Pancreas (tissue), 10 donors: ENCODE results near the gene SPTBN1. TPM values are rescaled to one million over a fixed set of nuclear protein-coding genes. Genes with fewer than 3 reads are reported as not detected.

Source experiments
- ATAC-seq, 4 donors: fragments of 200-7000 bp; cut with Tn5 transposase; one replicate each; pipeline versions ENCODE4 v1.8.0 to v1.9.1; 2020; ENCODE audit warnings: mild to moderate bottlenecking in 4 of 4, moderate library complexity in 4 of 4
- DNase-seq, 6 donors: peaks; one replicate each; pipeline ENCODE4 v3.0.0-alpha.2; 2020
- FAIRE-seq: peaks from 2 replicates; lab custom pipeline; 2012; peaks lifted over from hg19 to GRCh38; lab: Jason Lieb, UNC
- H3K27ac ChIP-seq, 4 donors: fragments of 200-600 bp; sonication (generic); 1 replicate in 3 of 4; 2 replicates in 1 of 4; pipeline versions ENCODE4 v1.5.0 to v1.8.0; 2020
- H3K27me3 ChIP-seq, 4 donors: fragments of 200-600 bp; one replicate each; pipeline ENCODE4 v1.8.0; 2021
- H3K36me3 ChIP-seq, 3 donors: fragments of 200-600 bp; sonication (generic) in 1 of 3; one replicate each; pipeline versions ENCODE4 v1.5.0 to v1.8.0; 2020 to 2021
- H3K4me1 ChIP-seq, 3 donors: fragments of 200-600 bp; one replicate each; pipeline ENCODE4 v1.8.0; 2021
- H3K4me3 ChIP-seq, 4 donors: fragments of 200-600 bp; sonication (generic) in 2 of 4; one replicate each; pipeline versions ENCODE4 v1.5.0 to v1.8.0; 2020 to 2021
- H3K9me3 ChIP-seq, 4 donors: fragments of 200-600 bp; one replicate each; pipeline ENCODE4 v1.8.0; 2021
- CTCF ChIP-seq, 4 donors: fragments of 200-600 bp; sonication (generic) in 3 of 4; IDR thresholded peaks; one replicate each; pipeline versions ENCODE4 v1.5.0 to v1.8.0; 2021; ENCODE audit warnings: antibody characterized with exemption in 4 of 4
- WGBS, 2 donors: extraction: QIAGEN DNeasy Blood & Tissue Kit; methylation state at CpG; one replicate each; pipeline ENCODE4 v1.1.7; 2013; 5-methylcytosine and 5-hydroxymethylcytosine counted together
- intact Hi-C, 3 donors: fragments of 100-400 bp; cut with DNase I; formaldehyde crosslinking; loops; one replicate each; pipeline versions ENCODE4 v1.11.1 to v1.14.2; 2022
- polyA plus RNA-seq, 2 donors: library from polyadenylated mRNA; stranded (reverse); fragments of 200-250 nt; gene quantifications; one replicate each; pipeline ENCODE4 v1.2.3, GENCODE V29; 2013
- total RNA-seq, 6 donors: library from RNA; stranded (reverse); fragmentation: NEBNext Ultra II Directional in 4 of 6; extraction: Animal tissue kit (Norgen Biotek cat#: 25700) in 4 of 6; gene quantifications; one replicate each; pipeline versions ENCODE4 v1.2.1 to v1.2.4, GENCODE V29; 2021 to 2023
- donor health status: healthy with polysubstance abuse.
- donor health status: DM: no; HTN: no; CAD: no; lungs with moderate emphysema.
- donor health status: DM: no; HTN: no; CAD: no.
- donor health status: control.
- donor health status: control.
- donor health status: Bipolar disorder and iron deficiency.
- donor health status: DM: yes; HTN: yes; CAD: no.
- donor health status: DM: no; HTN: no; CAD: no.
- donor health status: DM: no; HTN: no; CAD: no.
- donor health status: DM: yes; HTN: yes; CAD: no.

The SPTBN1 gene
- total and polyA plus RNA-seq, 8 donors, result 43.8 to 192 (median 84.4) TPM

- no peak for TF ChIP-seq CTCF (IDR thresholded peaks at IDR 0.05)
These were observed 31.5 kb upstream of the SPTBN1 start for GRCh38 chr2:54424555-54425163.

GRCh38 chr2:54428108-54428831, 27.9 kb upstream of the SPTBN1 start:
- no peak for FAIRE-seq
- ATAC-seq, result peak in 3 of 4 donors; percentile 26 to 44 (median 41)
- H3K36me3 ChIP-seq, result no peaks in the 10 kb centered on the region
- H3K27ac ChIP-seq, result no peak overlapping the region
- H3K9me3 ChIP-seq, result no peaks in the 10 kb centered on the region
- intact Hi-C loops, result no loop called here
- DNase-seq, result no peak
- no peaks in the 10 kb centered on the region for H3K4me1 ChIP-seq
- H3K27me3 ChIP-seq, result no peaks in the 10 kb centered on the region
- no peak overlapping the region for H3K4me3 ChIP-seq
- WGBS, 2 donors, result 48% methylated on average over 3 of the region's 3 CpGs
- no peak for TF ChIP-seq CTCF (IDR thresholded peaks at IDR 0.05)

More at GRCh38 chr2:54424555-54425163, 31.5 kb upstream of the SPTBN1 start:
- intact Hi-C loops, result no loop called here
- no peaks in the 10 kb centered on the region for H3K27me3 ChIP-seq
- no peaks in the 10 kb centered on the region for H3K4me1 ChIP-seq
- 65 to 67% methylated on average over 7 of the region's 7 CpGs for WGBS, 2 donors
- FAIRE-seq, result no peak
- no peaks in the 10 kb centered on the region for H3K9me3 ChIP-seq
- ATAC-seq, result no peak
- H3K4me3 ChIP-seq, result no peak overlapping the region
- no peak overlapping the region for H3K27ac ChIP-seq
- H3K36me3 ChIP-seq, result no peaks in the 10 kb centered on the region
- no peak for DNase-seq

GRCh38 chr2:54429054-54429453, 27.1 kb upstream of the SPTBN1 start:
- ATAC-seq (no peak), DNase-seq (no peak), FAIRE-seq (no peak)
- H3K27me3 ChIP-seq, result no peaks in the 10 kb centered on the region
- TF ChIP-seq CTCF (IDR thresholded peaks at IDR 0.05), result no peak
- intact Hi-C loops, result no loop called here
- no peak overlapping the region for H3K27ac ChIP-seq
- H3K36me3 ChIP-seq, result no peaks in the 10 kb centered on the region
- no peaks in the 10 kb centered on the region for H3K4me1 ChIP-seq
- no peak overlapping the region for H3K4me3 ChIP-seq
- H3K9me3 ChIP-seq, result no peaks in the 10 kb centered on the region
- WGBS, 2 donors, result 43 to 52% methylated on average over 5 of the region's 5 CpGs

GRCh38 chr2:54429811-54430551, 26.1 kb upstream of the SPTBN1 start:
- ATAC-seq (no peak), DNase-seq (no peak), FAIRE-seq (no peak)
- no peaks in the 10 kb centered on the region for H3K27me3 ChIP-seq
- no peaks in the 10 kb centered on the region for H3K9me3 ChIP-seq
- 84 to 85% methylated on average over 13 of the region's 13 CpGs for WGBS, 2 donors
- no peak for TF ChIP-seq CTCF (IDR thresholded peaks at IDR 0.05)
- intact Hi-C loops, result no loop called here
- H3K4me3 ChIP-seq, result no peak overlapping the region
- no peaks in the 10 kb centered on the region for H3K36me3 ChIP-seq
- no peak overlapping the region for H3K27ac ChIP-seq
- peaks cover 1 to 6% (median 5%) of the 10 kb centered on the region in 3 donors for H3K4me1 ChIP-seq
